ENCODE results near the gene PHACTR1. TPM values are rescaled to one million over a fixed set of nuclear protein-coding genes. Genes with fewer than 3 reads are reported as not detected.

The PHACTR1 gene
- total RNA-seq, 1 experiment from 2014 or later, result not detected

DNA sequence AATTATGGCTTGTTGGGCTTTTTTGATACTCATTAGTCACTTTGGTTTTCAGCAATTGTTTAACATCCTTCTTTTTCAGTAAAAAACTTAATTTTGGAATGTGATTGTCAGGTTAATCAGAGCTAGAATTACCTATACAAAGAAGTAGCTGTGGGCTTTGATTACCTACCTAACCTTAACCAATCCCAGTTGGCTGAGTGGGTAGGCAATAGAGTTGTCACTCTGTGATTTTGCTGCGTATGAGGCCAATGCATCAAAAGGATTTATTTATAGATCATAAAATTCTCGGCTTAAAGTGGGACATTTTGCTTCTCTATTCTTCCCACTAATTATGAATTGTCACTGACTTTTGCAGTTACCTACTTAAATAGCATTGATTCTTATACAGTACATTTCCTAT is 111.4 kb downstream of the PHACTR1 start:
- in situ Hi-C loops (cut with HindIII; ENCODE audit: low pct_unique_long_range_greater_than_20kb, low sequenced_read_pairs), result no loop called here
- no peak for DNase-seq (ENCODE audit: low read depth)

- in situ Hi-C loops (cut with HindIII; ENCODE audit: low pct_unique_long_range_greater_than_20kb, low sequenced_read_pairs), result no loop called here
- no peak for DNase-seq (ENCODE audit: low read depth)
These were observed 115.7 kb downstream of the PHACTR1 start for GRCh38 chr6:12832226-12832735.

DNA sequence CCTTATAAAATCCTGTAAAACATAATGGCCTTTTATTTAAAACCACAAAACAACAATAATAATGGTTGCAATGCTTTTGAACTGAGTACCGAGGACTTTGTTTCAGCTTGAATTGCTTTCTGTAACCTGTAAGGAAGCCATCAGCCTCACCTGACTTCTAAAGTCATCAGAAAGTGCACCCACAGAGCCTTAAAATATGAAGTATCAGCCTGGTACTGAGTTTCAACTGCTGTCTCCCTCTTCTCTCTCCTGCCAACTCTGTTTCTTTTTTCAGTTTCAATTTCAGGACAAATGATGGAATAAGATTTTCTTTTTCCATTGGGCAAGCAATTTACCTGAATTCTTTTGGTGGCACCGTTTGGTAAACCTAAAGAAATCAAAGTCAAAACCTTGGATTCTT is 119.4 kb downstream of the PHACTR1 start:
- no peak for DNase-seq (ENCODE audit: low read depth)
- in situ Hi-C loops (cut with HindIII; ENCODE audit: low pct_unique_long_range_greater_than_20kb, low sequenced_read_pairs), result no loop called here

- no peak for DNase-seq (ENCODE audit: low read depth)
- in situ Hi-C loops (cut with HindIII; ENCODE audit: low pct_unique_long_range_greater_than_20kb, low sequenced_read_pairs), result no loop called here
These were observed 125.1 kb downstream of the PHACTR1 start for GRCh38 chr6:12841619-12842018.

DNA sequence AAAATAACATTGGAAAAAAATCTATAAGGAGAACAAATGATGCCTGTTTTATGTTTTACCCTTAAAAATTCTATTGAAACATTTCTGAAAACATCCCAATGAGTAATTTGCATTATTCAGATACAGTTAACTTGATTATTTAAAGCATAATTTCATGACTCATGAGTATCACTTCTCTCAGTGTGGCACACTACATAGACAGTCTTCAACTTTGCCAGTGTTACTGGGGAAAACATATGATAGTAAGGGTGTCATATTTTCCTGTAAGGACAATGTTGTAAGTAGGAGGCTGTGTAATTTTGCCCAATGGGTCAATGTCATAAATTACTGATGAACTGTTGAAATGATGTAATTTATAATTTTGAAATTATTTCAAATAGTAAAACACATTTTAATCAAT is 125.5 kb downstream of the PHACTR1 start:
- in situ Hi-C loops (cut with HindIII; ENCODE audit: low pct_unique_long_range_greater_than_20kb, low sequenced_read_pairs), result no loop called here
- no peak for DNase-seq (ENCODE audit: low read depth)

- DNase-seq (ENCODE audit: low read depth), result no peak
- in situ Hi-C loops (cut with HindIII; ENCODE audit: low pct_unique_long_range_greater_than_20kb, low sequenced_read_pairs), result no loop called here
These were observed 126.1 kb downstream of the PHACTR1 start for GRCh38 chr6:12842658-12843057.

DNA sequence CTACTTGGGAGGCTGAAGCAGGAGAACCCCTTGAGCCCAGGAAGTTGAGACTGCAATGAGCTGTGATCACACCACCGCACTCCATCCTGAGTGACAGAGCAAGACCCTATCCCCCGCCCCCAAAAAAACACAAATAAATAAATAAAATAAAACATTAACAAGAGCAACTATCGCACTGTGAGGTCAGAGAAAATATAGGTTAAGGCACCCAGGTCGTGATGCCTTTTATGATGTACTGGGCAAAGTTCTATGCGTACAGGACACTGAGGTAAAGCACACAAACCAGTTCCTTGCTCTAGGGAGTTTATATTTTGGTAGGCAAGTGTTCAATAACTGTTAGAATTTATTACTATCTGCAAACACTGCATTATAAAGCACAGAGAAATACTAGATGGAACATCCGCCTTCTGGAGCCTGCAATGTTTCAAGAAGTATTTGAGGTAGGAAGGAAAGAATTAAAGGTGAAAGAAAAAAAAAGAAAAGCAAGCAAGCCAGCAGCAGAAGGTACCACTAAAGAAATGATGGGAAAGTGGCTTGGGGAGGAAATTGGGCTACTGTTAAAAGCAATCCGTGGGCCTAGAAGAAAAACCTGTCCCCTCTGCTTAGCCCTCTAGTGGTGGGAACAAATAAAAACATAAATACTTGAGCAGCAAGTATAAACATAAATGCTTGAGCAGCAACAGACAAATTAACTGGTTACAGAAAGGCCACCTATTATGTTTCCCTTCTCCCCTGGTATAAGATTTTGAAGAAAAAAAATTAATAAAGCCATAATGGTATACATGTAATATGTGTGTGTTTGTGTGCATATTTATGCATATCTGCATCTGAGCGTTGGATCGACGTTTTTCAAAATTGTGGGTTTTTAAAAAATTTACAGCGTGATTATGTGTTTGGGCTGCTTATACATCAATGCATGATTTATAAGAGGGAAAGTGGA is 128.0 kb downstream of the PHACTR1 start:
- peak; percentile 18 for DNase-seq (ENCODE audit: low read depth)
- in situ Hi-C loops (cut with HindIII; ENCODE audit: low pct_unique_long_range_greater_than_20kb, low sequenced_read_pairs), result no loop called here

DNA sequence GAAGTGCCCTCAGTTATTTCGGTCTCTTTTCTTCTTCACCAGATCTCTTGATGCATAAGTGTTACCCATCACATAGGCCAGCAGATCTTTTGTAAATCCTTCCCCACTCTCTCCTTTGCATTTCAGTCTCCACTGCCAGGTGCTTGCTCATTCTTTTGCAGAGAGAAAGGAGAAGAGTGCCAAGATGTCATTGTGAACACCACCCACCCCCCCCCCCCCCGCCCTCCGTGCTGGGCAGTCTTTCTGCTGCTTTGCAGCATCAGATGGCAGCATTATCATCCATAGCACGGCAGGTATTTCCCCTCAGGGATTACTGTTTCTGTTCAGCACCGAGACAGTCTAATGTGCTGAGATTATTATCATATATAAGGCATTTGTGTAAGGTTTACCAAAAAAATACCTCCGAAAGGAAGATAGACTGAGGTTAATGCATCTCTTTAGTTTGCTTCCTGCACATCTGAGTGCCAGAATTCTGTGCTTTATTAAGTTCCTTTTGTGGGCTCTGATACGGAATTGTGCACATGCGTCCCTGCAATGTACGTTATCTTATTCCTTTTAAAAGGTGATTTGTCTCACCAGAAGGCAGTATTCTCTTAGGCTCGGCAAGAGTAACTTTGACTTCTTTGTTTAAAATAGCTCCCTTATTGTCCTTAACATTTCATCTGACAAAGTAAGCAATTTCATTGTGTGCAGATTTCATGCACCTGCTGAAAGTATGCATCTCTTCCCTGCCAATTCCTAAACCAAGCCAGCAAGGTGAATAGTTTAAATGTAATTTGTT is 128.8 kb downstream of the PHACTR1 start:
- DNase-seq (ENCODE audit: low read depth), result no peak
- in situ Hi-C loops (cut with HindIII; ENCODE audit: low pct_unique_long_range_greater_than_20kb, low sequenced_read_pairs), result no loop called here

DNA sequence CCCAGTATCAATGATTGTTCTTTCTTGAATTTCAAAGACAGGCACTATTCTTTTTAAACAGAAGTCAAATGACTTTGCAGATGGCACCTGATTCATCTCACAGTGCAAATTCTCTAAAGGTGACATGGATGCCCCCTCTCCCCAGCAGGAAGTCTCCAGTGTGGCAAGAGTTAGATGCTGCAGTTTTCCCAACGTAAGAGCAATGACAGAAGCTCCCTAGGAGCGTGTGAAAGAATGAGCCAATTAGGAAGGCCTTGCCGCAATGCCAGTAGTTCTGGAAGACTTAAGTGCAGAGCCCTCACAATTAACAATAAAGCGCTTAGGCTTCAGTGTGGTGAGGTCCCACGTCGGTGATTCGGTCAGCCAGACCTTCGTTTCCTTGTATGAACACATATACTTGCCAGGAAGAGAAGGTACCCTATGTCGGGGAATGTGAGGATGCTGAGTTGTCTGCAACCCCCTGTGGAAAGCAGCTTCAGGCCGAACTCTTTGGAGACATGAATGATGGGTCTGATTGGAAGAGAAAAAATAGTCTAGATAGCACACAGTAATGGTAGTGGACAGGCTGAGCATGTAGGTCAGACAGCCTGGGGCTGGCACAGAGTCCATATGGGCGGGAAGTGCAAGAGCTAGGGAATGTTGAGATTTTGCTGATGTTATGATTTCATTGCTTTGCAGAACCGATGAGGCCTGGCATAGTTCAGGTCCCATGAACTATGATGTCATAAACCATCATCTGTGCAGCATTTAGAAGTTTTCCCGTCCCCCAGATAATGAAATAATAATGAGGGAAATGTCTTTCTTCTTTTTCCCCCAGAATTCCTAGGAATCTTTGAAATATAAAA is 132.6 kb downstream of the PHACTR1 start:
- no peak for DNase-seq (ENCODE audit: low read depth)
- in situ Hi-C loops (cut with HindIII; ENCODE audit: low pct_unique_long_range_greater_than_20kb, low sequenced_read_pairs), result no loop called here

DNA sequence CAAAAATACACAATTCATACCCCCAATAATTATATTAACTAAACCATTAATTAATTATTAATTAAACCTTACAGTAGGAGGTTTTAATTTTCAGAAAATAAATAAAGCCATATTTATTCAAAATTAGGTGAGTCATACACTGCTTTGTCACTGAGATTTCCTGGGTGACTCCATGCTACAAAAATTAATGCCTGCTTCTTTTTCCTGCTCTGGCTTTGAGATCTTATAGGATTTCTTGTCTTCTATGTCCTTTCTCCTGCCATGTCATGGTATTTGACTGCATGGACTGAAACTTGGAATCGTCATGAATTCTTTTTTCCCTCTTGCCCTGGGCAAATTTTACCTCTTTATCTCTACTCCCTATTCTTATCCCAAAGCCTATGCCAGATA is 133.2 kb downstream of the PHACTR1 start:
- DNase-seq (ENCODE audit: low read depth), result no peak
- in situ Hi-C loops (cut with HindIII; ENCODE audit: low pct_unique_long_range_greater_than_20kb, low sequenced_read_pairs), result no loop called here

- in situ Hi-C loops (cut with HindIII; ENCODE audit: low pct_unique_long_range_greater_than_20kb, low sequenced_read_pairs), result no loop called here
- DNase-seq (ENCODE audit: low read depth), result no peak
These were observed 134.6 kb downstream of the PHACTR1 start for GRCh38 chr6:12851123-12851695.

GRCh38 chr6:12861603-12862002 is 145.0 kb downstream of the PHACTR1 start:
- in situ Hi-C loops (cut with HindIII; ENCODE audit: low pct_unique_long_range_greater_than_20kb, low sequenced_read_pairs), result no loop called here
- DNase-seq (ENCODE audit: low read depth), result no peak

GRCh38 chr6:12865117-12865516 is 148.6 kb downstream of the PHACTR1 start:
- in situ Hi-C loops (cut with HindIII; ENCODE audit: low pct_unique_long_range_greater_than_20kb, low sequenced_read_pairs), result no loop called here

DNA sequence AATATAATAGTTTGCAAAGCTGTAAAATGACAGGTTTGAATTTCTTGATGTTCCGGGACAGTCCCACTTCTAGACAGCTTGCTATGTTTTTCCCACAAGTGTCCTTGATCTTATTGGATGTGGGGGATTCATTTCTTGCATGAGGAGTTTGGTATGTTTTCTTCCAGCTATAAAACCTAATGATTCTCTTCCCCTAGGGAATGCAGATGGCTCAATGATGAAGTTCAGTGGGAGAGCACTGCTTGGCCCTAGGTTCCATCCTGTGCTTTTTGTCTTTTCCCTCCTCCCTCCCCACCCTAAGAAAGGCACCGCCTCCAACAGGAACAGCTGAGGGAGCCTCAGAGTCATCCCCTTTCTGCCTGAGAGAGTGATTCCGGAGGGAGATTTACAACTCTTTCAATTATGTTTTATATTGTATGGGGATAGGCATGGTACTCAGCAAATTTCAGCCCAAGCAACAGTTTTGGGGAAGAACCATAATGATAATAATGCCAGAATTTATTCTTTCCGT is 149.2 kb downstream of the PHACTR1 start:
- in situ Hi-C loops (cut with HindIII; ENCODE audit: low pct_unique_long_range_greater_than_20kb, low sequenced_read_pairs), result no loop called here
- DNase-seq (ENCODE audit: low read depth), result no peak

More at GRCh38 chr6:12865117-12865516, 148.6 kb downstream of the PHACTR1 start:
- DNase-seq (ENCODE audit: low read depth), result no peak

DNA sequence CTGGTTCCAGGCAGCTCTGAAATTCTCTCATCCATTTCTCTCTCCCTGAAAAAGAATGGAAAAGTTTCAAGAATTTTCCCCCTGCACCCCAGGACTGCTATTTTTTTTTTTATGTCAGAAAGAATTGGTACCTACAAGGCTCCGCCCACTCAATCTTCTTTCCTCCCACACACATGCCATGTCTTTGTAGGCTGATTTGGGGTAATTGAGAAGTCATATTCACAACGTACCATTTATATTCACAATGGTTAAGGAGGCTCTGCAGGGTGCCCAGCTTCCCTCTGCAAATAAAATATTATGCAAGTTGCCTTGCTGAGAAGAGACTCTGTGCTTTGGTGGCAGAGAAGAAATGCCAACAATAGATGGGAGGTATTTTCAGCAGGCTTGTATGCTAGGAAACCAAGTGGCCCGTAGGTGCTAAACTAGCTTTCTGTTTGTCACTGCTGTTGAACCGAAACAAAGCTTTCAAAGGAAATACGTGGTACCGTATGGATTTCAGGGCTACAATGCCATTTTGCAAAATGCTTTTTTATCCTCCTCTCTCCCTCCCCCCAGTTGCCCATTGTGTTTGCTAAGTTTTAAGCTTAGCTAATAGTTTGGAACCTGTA is 150.0 kb downstream of the PHACTR1 start:
- in situ Hi-C loops (cut with HindIII; ENCODE audit: low pct_unique_long_range_greater_than_20kb, low sequenced_read_pairs), result no loop called here
- no peak for DNase-seq (ENCODE audit: low read depth)

DNA sequence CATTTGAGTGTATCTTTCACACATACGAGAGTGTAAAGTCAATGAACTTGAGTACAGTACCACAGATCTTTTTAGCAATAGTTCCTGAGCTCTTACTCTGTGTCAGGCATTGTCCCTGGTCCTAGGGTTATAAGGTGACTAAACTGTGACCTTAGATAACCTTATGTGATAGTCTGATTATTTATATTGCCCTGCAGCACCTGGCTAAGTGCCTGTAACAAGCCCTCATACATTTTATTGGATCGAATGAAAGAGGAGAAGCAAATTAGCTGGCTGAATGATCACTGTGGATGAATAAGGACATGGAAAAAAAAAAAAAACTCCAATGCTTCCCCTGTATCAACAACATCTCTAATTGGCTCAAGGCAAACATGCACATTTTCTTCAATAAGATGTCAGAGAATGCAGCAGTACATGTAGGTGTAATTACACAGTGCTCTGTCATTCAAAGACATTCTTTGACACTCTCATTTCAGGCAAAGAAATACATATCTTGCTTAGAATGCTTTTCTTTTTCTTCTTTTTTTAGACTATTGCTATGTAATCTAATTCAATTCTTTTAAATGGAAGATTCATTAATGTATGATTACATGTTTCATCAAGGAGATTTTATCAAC is 153.4 kb downstream of the PHACTR1 start:
- in situ Hi-C loops (cut with HindIII; ENCODE audit: low pct_unique_long_range_greater_than_20kb, low sequenced_read_pairs), result no loop called here
- DNase-seq (ENCODE audit: low read depth), result no peak

- DNase-seq (ENCODE audit: low read depth), result no peak
- in situ Hi-C loops (cut with HindIII; ENCODE audit: low pct_unique_long_range_greater_than_20kb, low sequenced_read_pairs), result no loop called here
These were observed 157.1 kb downstream of the PHACTR1 start for GRCh38 chr6:12873691-12874090.

Measured in Caki2 (cell line).